Adrenal gland (tissue), 5 donors: ENCODE data around the gene AIP.
"Not testable (repeated sequence)": the region's sequence is repeated elsewhere in the genome, so short reads cannot be mapped to it uniquely, and the experiment has no call there.

Experiments
- POLR2A ChIP-seq, 2 donors: fragments of 450-650 bp; IDR thresholded peaks; one replicate each; pipeline ENCODE4 v1.6.1; 2017; ENCODE audit warnings: antibody characterized with exemption in 2 of 2, mild to moderate bottlenecking in 2 of 2, moderate library complexity in 1 of 2
- TF ChIP-seq, protein P1 (sequence below), 6 experiments: fragments of 450-650 bp in 4 of 6; fragments of 200-600 bp in 2 of 6; sonication (generic) in 1 of 6; IDR thresholded peaks; 1 replicate in 5 of 6; 2 replicates in 1 of 6; pipeline versions ENCODE4 v1.5.1 to v1.8.0; 2016 to 2021; ENCODE audit warnings: antibody characterized with exemption in 6 of 6, mild to moderate bottlenecking in 2 of 6, moderate library complexity in 1 of 6
- donor health status: DM: no; HTN: no; CAD: no.

- TF ChIP-seq, protein P1, sequence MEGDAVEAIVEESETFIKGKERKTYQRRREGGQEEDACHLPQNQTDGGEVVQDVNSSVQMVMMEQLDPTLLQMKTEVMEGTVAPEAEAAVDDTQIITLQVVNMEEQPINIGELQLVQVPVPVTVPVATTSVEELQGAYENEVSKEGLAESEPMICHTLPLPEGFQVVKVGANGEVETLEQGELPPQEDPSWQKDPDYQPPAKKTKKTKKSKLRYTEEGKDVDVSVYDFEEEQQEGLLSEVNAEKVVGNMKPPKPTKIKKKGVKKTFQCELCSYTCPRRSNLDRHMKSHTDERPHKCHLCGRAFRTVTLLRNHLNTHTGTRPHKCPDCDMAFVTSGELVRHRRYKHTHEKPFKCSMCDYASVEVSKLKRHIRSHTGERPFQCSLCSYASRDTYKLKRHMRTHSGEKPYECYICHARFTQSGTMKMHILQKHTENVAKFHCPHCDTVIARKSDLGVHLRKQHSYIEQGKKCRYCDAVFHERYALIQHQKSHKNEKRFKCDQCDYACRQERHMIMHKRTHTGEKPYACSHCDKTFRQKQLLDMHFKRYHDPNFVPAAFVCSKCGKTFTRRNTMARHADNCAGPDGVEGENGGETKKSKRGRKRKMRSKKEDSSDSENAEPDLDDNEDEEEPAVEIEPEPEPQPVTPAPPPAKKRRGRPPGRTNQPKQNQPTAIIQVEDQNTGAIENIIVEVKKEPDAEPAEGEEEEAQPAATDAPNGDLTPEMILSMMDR (IDR thresholded peaks at IDR 0.05): not testable (repeated sequence)
- TF ChIP-seq POLR2A (IDR thresholded peaks at IDR 0.05): not testable (repeated sequence)
Observed at GRCh38 chr11:67477344-67478050, 5.3 kb upstream of the AIP start.
